Activated gamma-delta T cell treated with Interleukin-2 at 50 U/mL for 16 hours (primary cell): Measurements from ENCODE around the gene PSMD13.

Experiments
- DNase-seq: peaks from one replicate; pipeline ENCODE4 v3.0.0-alpha.2; 2020

Gene PSMD13

GRCh38 chr11:279040-279965 is 42.5 kb downstream of the PSMD13 start:
- no peak for DNase-seq

- DNase-seq: peak; percentile 38
Measured at GRCh38 chr11:279966-280705, 43.4 kb downstream of the PSMD13 start.

- peak; percentile 31 for DNase-seq
Measured at GRCh38 chr11:280706-281485, 44.1 kb downstream of the PSMD13 start.

GRCh38 chr11:281486-282161 is 44.8 kb downstream of the PSMD13 start:
- DNase-seq: no peak

- DNase-seq: no peak
Measured at GRCh38 chr11:282171-282570, 45.4 kb downstream of the PSMD13 start.

- no peak for DNase-seq
Measured at GRCh38 chr11:282630-283360, 46.0 kb downstream of the PSMD13 start.

GRCh38 chr11:283405-284104 is 46.8 kb downstream of the PSMD13 start:
- DNase-seq: no peak

GRCh38 chr11:284105-285020 is 47.6 kb downstream of the PSMD13 start:
- no peak for DNase-seq

- no peak for DNase-seq
Measured at GRCh38 chr11:285021-285893, 48.5 kb downstream of the PSMD13 start.

GRCh38 chr11:285894-286220 is 49.1 kb downstream of the PSMD13 start:
- peak; percentile 1 for DNase-seq

GRCh38 chr11:286977-287820 is 50.4 kb downstream of the PSMD13 start:
- peak; percentile 56 for DNase-seq

GRCh38 chr11:287821-288477 is 51.2 kb downstream of the PSMD13 start:
- peak; percentile 48 for DNase-seq

- peak; percentile 64 for DNase-seq
Measured at GRCh38 chr11:288478-289397, 52.0 kb downstream of the PSMD13 start, which contains the start of gene PGGHG. Gene PGGHG (plus strand): TSS chr11:289126. CDS start chr11:289817, 691 bp downstream.

GRCh38 chr11:289398-289711 is 52.6 kb downstream of the PSMD13 start:
- DNase-seq: peak; percentile 31

- no peak for DNase-seq
Measured at GRCh38 chr11:289712-290620, 53.2 kb downstream of the PSMD13 start.
